ENCODE data around the gene AUNIP.

Gene AUNIP, protein sequence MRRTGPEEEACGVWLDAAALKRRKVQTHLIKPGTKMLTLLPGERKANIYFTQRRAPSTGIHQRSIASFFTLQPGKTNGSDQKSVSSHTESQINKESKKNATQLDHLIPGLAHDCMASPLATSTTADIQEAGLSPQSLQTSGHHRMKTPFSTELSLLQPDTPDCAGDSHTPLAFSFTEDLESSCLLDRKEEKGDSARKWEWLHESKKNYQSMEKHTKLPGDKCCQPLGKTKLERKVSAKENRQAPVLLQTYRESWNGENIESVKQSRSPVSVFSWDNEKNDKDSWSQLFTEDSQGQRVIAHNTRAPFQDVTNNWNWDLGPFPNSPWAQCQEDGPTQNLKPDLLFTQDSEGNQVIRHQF

DNA sequence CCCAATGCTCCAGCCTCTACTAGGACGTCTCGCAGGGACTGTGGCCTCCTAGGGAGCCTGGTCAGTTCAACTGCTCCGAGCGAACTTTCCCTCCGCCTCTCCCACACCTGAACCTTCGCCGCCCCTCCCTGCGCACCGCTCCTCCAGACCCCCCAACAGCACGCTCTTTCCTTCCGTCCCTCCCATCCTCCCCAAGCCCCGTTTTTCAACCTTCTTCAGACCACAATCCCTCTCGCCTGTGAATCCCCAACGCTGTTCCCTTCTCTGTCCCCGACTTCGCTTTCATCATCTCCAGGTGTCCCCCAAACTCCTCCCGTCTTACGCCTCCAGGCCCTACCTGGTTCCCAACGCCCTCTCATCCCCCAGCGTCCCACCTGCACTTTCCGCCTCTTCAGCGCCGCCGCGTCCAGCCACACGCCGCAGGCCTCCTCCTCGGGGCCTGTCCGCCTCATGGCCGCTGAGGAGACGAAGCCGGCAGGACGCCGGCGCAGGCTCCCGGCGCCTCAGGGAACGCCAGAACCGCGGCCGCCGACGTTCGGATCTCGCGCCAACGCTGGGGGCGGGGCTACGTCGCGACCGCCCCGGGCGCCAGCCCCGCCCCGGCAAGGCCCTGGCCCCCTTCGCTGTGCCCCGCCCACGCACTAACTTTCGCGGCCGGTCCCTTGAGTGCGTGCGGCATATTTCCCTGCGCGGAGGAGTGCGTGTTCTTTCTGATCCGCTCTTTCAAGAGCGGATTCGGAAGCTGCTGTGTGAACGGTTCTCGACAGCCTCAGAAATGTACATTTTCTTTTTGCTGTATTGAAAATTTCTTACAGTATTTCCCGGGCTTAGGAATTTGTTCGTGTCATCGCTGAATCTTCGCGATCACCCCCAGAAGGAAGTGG is at the start of gene AUNIP:
TSS of gene AUNIP (minus strand) at position 552 of the 884 bp plus-strand sequence. CDS start at position 452, 100 bp downstream.
- DNase-seq (ENCODE audit: extremely low read depth in 1 of 2, low read depth in 1 of 2) = peak; percentile 81 to 82

DNA sequence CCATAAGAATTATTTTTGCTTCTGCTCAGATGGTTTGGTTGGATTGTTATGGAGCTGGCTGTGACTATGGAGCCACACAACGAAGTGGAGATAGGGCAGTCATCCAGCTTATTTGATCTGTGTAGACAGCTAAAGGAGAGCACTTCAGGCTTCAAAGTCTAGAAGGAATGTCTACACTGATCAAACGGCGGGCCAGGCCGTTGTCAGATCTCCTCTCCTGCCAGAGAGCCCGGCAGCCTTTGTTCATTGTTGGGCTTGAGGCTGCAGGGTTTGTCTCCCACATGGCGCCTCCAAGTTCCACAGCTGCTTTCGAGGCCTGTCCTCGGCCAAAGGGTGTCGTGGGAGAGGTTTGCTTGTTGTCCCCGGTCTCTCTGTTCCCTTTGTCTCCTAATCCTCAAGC is 49.8 kb upstream of the AUNIP start:
- no peak for DNase-seq (ENCODE audit: extremely low read depth in 1 of 2, low read depth in 1 of 2)

DNA sequence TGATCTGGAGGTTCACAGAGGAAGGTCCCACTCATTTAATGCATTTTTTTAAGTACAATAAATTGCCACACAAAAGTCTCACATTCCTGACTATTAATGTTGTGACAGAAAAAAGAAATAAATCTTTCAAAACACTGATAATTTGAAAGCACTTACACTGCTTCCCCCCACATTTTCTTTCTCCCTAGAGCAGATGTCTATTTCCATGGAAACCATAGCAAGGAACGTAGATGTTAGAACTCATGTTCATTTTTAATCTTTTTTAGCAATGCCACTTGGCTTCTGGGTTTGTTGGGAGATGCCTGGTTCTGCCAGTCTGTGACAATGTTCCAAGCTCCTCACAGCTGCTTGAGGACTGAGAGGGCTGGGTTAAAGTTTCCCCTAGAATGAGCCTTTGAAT is 48.9 kb upstream of the AUNIP start:
- DNase-seq (ENCODE audit: extremely low read depth in 1 of 2, low read depth in 1 of 2) = no peak

DNA sequence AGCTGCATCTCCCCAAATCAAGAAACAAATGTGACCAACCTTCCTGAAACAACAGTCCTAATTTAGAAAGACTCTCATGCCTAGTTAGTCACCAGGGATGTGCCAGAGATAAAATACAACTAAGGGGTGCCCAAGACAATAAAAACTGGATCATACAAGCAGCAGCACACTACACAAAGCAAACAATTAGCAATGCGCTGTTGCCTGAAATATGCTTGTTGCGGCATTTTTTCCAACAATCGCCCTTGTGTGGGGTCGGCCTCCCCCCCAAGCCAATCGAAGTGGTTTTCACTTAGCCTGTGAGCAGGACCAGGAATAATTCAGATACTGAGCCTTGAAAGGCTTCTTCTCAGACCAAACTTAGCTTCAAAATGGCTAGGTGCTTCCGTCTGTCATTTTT is 48.3 kb upstream of the AUNIP start:
- no peak for DNase-seq (ENCODE audit: extremely low read depth in 1 of 2, low read depth in 1 of 2)

DNA sequence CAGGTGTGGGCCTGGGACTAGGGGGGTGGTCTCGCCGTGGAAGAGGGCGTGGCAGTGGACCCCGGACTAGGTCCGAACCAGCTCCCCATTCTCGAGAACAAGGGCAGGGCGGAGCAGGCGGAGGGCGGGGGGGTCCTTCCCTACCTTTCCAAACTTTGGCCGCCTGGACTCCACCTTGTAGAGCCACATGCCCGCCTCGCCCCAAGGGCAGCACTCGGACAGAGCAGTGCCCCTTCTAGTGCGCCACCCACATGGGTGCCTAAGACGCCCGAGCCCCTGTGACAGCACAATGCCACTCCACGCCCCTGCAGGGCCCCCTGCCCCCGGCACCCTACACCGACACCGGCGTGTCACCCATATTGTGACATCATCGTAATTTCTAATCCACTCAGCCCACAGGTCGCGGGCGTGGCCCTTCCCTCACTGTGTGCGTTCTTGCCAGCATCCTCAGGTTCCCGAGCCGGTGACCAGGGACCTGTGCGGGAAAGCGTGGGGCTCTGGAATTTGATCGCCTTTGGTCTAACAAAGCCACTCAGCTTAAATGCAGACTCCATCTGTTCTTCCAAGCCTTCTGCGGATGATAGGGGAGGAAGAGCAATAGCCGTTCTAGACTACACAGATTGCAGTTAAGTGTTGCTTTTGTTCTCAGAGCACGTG is 47.5 kb upstream of the AUNIP start:
- no peak for DNase-seq (ENCODE audit: extremely low read depth in 1 of 2, low read depth in 1 of 2)

DNA sequence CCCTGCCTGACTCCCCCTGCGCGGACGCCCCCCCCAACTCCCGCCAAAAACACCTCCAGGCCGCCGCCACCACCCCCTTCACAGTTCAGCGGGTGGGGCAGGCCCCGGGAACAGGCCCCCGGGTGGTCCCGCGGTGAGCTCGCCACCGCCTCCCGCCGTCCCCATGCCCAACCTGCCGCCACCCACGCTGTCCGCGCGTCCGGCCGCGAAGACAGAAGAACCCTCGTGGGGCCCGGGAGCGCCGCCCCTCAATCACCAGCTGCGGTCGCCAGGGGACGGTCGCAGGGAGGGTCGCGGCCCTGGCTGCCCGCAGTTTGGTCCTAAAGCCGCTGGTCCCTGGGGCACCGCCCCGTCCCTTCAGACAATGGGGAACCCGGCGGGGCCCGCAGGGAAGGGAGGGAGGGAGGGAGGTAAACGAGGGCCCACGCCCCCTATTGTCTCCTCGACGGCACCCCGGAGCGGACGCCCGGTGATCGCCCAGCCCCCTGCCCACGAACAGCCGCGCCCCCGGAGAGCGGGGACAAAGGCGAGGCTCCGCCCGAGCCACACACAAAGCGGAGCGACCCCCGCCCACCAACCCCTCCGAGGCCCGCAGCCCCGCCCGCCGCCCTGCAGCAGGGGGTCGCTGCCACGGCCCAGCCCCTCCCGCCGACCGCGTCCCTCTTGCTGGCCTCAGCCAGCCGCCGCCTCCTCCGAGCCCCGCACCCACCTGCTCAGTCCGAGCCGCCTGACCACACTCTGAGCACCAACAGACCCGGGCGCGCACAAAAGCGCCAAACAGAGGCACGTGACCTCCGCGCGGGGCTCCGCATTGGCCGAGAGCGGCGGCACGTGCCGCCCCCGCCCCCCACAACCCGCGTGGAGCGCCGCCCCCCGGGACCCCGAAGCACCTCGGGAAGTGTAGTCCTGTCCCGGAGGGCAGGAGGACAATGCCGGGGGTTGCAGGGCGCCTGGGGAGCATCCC is 46.7 kb upstream of the AUNIP start, which contains the start of gene STMN1:
TSS of gene STMN1 (minus strand) at position 740 of the 964 bp plus-strand sequence. CDS start 1,743 bp downstream, outside the sequence.
- peak; percentile 86 to 90 for DNase-seq (ENCODE audit: extremely low read depth in 1 of 2, low read depth in 1 of 2)

DNA sequence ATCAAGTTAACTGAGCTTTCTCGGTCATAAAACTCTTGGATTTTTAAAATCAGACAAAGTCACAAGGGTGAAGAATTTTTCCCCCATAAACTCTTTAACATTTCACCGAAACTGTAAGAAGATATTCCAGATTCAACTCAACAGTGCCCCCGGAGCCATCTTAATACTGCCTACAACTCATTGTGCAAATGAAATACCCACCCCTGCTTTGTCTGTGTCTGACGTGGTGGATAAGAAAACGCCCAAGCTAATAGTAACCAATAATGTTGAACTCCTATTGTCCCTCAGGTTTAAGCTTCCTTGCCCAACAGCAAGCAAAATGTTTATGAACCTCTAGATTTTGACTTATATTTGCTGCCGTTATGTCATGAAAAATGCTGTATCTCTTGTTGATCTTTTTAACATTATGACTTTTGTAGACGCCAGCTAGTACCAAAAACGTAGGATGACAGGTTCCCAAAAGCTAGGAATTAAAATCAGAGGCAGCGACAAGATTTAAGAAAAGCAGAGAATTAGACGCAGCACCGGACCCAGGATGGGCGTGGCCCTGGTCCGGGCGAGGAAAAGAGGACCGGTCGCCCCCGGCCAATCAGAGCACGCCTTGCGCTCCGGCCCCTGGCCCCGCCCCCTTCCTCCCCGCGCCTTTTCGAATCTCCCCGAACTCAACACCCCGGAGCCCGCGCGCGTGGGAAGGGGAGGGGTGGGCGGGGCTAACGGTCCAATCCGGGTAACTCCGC is 45.9 kb upstream of the AUNIP start:
- peak; percentile 94 to 96 for DNase-seq (ENCODE audit: extremely low read depth in 1 of 2, low read depth in 1 of 2)

DNA sequence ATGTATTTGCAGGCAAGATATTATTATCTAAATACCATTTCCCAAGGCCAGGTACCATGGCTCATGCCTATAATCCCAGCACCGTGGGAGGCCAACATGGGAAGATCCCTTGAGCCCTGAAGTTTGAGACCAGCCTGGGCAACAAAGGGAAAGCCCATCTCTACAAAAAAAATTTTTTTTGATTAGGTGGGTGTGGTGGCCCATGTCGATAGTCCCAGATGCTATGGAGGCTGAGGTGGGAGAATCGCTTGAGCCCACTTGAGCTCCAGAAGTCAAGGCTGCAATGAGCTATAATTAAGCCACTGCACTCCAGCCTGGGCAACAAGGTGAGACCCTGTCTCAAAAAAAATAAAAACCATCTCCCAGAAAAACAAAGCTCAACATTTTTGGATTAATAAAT is 44.7 kb upstream of the AUNIP start:
- DNase-seq (ENCODE audit: extremely low read depth in 1 of 2, low read depth in 1 of 2) = no peak

DNA sequence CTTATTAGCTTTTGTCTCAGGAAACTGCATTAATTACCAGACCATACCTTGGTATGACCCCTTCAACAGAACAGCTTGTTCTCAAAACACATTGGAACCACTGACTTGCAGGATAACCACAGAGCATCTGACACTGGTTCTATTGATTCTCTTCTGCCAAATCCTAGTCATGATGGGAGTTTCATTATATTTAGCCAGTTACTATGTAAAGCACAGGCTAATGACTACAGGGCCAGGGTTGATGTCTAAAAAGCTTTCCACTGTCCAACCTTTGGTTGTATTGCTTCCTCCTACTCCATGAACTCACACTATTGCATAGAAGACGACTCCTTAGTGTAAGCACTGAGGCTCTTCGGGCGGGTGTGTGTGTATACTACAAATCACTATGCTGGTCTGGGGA is 43.2 kb upstream of the AUNIP start:
- no peak for DNase-seq (ENCODE audit: extremely low read depth in 1 of 2, low read depth in 1 of 2)

DNA sequence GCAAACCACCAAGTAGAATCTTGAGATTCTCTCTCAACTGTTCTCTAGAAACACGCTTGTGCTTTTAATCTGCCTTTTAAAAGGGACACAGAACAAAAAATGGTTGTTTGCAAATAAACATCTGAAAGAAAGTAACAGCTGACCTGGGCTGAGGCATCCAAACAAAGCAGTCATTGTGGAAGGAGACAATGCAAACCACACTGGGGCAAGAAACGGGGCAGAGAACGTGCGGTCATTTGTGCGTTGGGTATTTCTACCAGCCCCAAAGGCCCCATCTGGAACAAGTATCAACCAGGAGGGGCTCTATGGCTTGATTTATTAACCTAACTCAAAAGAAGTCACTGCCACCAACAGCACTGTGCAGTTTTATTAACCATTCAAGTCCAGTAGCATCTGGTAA is 41.0 kb upstream of the AUNIP start:
- no peak for DNase-seq (ENCODE audit: extremely low read depth in 1 of 2, low read depth in 1 of 2)

DNA sequence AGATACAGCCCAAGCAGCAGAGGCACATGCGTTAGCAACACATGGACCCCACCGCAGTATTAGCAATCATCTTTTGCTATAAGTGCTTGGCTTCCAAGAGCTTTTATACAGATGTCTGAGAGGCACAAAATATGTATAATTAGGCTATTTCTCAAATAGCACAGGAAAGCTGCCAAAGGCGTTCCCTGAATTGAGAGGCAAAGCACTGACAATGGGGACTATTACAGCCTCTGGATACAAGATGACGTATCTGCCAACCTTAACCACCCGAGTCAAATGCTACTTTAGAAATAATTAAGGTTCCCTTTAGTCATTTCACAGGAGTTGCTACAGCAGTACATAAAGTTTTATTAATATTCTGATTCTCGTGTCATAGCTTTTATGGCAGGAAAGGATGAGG is 40.5 kb upstream of the AUNIP start:
- no peak for DNase-seq (ENCODE audit: extremely low read depth in 1 of 2, low read depth in 1 of 2)

DNA sequence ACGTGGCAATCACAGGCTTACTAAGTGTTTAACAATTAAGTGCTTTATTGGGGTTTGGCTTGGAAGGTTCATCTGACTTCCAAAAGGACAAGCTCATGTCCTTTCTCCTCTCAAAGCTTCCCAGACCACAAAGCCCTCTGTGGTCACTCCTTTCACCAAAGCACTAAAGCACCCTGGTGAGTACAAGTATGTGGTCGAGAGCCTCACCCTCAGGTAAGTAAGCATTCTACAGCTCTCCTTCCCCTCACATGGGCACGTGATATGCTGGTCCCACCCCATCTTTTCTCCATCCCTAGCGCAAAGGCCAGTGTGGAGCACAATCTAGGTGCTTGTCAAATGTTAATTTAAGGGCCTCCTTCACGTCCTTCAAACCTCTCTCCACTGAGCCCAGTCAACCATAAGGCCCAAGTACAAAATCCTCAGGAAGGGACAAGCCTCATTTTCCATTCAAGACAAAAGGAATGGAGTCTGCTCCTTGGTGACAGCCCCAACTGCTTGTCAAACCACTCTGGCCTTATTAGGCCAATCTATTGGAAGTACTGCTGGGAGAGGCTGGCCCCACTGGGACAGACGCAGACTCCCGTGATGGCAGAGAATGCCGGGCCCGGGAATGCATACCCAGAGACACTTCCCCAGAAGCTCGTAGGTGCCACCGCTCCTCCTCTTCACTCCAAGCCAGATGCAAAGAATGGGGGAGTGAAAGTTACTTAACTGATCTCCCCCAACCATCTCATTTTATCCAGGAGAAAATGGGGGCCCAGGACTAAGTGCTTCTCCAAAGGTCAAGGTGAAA is 39.2 kb upstream of the AUNIP start:
- no peak for DNase-seq (ENCODE audit: extremely low read depth in 1 of 2, low read depth in 1 of 2)

DNA sequence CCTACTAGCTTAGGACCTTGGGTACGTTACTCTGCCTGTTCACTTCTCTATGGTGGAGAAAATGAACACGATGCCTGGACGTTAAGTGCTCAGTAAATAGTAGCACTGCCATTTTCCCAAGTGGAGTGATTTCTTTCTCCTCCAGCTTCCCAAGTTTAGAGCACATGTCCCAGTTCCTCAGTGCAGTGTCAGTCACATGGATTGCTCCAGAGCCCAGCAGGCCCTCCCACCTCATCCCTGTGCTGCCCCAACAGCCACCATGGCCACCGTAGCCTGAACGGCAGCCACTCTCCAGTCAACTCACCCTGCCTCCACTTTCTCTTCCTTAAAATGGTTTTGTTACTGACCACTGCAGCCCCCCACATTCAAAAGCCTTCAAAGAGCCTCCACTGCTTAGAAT is 38.5 kb upstream of the AUNIP start:
- DNase-seq (ENCODE audit: extremely low read depth in 1 of 2, low read depth in 1 of 2) = no peak

DNA sequence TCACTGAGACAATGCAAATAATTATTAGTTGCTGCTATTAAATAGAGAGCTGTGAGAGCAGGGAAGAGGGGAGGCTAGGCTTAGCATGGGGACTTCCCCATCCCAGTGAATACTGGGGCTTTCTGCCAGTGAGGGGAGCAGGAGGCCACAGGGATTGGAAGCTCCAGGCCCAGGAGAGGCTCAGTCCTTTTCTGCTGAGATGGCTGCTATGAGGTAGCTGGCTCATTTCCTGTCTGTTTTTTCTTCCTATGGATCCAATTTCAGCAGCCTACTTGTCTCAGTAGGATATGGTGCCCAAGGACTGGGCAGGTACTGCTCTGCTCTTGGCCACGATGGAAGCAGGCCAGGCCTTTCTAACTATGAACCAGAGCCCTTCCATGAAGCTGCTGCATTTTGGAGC is 37.0 kb upstream of the AUNIP start:
- DNase-seq (ENCODE audit: extremely low read depth in 1 of 2, low read depth in 1 of 2) = no peak

DNA sequence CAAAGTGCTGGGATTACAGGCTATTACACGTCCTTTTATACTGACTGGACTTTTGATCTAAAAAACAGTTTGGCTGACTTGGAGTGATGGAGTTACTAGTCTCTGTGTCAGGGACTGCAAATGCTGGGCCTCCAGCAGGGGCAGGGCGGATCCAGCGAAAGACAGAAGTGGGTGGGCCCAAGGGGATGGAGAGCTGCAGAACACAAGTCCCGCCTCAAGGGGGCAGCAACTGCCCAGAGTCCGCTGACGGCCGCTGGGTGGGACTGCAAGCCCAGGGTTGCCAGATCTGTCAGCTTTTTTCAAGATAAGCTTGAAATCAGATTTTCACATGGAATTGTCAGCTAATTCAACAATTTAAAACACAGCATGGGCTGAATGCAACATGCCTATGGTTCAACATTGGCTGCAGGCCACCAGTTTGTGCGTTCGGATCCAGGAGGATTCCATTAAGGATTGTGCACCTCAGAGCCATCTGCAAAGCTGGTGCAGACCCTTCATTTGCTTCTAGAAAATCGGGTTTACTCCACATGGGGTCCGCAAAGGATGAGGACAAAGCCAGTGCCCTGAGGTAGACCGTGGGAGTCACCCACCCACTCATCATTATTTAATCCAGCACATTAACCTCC is 36.2 kb upstream of the AUNIP start:
- DNase-seq (ENCODE audit: extremely low read depth in 1 of 2, low read depth in 1 of 2) = peak; percentile 73 to 77

DNA sequence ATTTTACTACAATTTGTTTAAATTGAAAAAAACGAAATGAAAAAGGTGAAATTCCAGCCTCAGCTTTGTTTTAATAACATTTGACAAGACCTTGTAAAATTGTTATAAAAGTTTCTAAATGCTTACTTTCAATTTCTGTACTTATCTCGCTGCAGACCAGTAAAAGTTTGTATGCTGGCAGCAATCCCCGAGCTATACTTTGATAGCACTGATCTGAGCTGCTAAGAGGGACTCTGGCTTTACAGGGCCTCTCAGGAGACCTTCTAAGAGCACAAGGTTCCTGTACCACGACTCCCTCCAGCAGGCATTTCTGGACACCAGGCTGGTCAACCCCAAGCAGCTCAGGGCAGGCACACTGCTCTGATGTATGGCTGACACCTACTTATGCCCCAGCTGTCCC is 33.9 kb upstream of the AUNIP start:
- DNase-seq (ENCODE audit: extremely low read depth in 1 of 2, low read depth in 1 of 2) = no peak

DNA sequence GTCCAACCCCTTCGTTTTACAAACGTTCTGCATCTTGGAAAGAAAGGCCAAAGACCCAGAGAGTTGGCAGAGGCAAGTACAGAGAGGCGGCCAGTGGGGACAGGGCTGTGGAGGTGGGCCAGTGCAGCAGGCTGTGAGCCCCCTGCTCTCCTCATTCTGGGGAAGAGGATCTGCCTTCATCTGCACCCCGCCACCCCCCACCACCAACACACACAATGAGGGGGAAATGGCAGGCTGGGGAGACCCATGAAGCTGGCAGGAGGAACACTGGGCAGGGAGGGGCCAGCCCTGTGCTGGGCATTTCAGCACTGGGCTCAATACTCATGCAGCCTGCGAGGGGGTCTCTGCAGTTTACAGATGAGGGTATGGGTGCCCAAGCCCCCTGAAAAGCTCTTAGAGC is 32.3 kb upstream of the AUNIP start:
- DNase-seq (ENCODE audit: extremely low read depth in 1 of 2, low read depth in 1 of 2) = no peak

DNA sequence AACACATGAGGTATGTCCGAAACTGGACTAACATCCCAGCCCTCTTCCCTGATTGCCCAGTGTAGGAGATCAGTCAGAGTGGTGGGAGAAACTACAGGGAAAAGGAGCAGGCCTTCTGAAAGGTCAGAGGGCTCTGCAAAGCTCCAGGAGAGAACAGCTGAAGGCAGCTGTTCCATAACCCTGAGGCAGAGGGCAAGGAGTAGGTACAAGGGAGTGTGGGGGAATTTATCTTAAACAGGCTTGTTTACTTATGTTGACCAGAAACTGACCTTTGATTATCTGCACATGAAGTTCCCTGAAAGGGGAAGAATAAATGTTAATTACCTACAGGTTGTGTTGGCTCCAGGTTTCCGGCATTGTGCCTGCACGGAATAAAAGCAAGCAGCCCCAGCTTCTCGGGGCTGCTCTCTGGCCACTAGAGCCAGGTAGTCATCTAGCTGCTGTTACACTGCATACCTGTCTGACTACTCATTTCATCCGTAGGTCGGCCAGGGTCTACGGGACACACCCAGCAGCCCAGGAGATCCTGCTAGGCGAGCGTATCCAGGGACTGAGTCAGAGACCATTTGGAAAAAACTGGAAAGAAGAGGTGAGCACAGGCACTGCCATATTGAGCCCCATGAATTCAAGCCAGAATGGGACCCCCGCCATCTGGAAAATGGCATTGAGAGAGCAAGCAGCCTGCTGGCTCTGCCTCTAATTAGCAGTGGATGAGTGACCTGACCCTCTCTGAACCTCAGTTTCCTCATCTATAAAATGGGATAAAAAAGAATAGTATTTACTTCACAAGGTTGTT is 31.2 kb upstream of the AUNIP start:
- no peak for DNase-seq (ENCODE audit: extremely low read depth in 1 of 2, low read depth in 1 of 2)

All from stimulated activated CD8-positive, alpha-beta memory T cell treated with anti-CD3 and anti-CD28 coated beads, Interleukin-7, amount 100 ng/mL, for 48 hours (primary cell).